WTC11 (cell line): Measurements from ENCODE around the gene KIRREL3. TPM values are rescaled to one million over a fixed set of nuclear protein-coding genes. Genes with fewer than 3 reads are reported as not detected.

Source experiments
- ATAC-seq: fragments of 200-7000 bp; cut with Tn5 transposase; 2 replicates; pipeline ENCODE4 v1.10.0; 2021; ENCODE audit warnings: mild to moderate bottlenecking, moderate library complexity
- CTCF ChIA-PET: fragments of 300-600 bp; sonication (Branson Sonifier 250); formaldehyde crosslinking; loops from one replicate; lab custom pipeline; 2021; ENCODE audit warnings: antibody characterized with exemption; lab: Charles Lee
- POLR2A ChIA-PET: fragments of 350-600 bp; sonication (Branson Sonifier 250); formaldehyde crosslinking; loops from one replicate; lab custom pipeline; 2021; ENCODE audit warnings: antibody characterized with exemption; lab: Charles Lee
- DNase-seq: peaks from one replicate; pipeline ENCODE4 v3.0.0; 2021; ENCODE audit warnings: low spot score
- H3K27ac Mint-ChIP-seq: 2 replicates; pipeline ENCODE4 v1.8.0; 2021; ENCODE audit warnings: mixed read lengths
- H3K27me3 Mint-ChIP-seq: 2 replicates; pipeline ENCODE4 v1.8.0; 2021; ENCODE audit warnings: low read depth, mild to moderate bottlenecking, moderate library complexity, mixed read lengths
- H3K36me3 Mint-ChIP-seq: 2 replicates; pipeline ENCODE4 v1.8.0; 2021; ENCODE audit warnings: mixed read lengths
- H3K4me1 Mint-ChIP-seq: 2 replicates; pipeline ENCODE4 v1.8.0; 2022; ENCODE audit warnings: mixed read lengths
- H3K4me3 Mint-ChIP-seq: 2 replicates; pipeline ENCODE4 v1.8.0; 2021; ENCODE audit warnings: mild to moderate bottlenecking, moderate library complexity, mixed read lengths
- H3K9me3 Mint-ChIP-seq: 2 replicates; pipeline ENCODE4 v1.8.0; 2021; ENCODE audit warnings: mixed read lengths
- CREB1 ChIP-seq: sonication (generic); formaldehyde crosslinking; IDR thresholded peaks from 2 replicates; pipeline ENCODE4 v1.8.0; 2023; ENCODE audit warnings: mild to moderate bottlenecking, missing genetic modification reagents
- E2F1 ChIP-seq: sonication (generic); formaldehyde crosslinking; IDR thresholded peaks from 2 replicates; pipeline ENCODE4 v1.8.0; 2022; ENCODE audit warnings: mild to moderate bottlenecking, missing genetic modification reagents
- FOXP1 ChIP-seq: sonication (generic); formaldehyde crosslinking; IDR thresholded peaks from 2 replicates; pipeline ENCODE4 v1.8.0; 2022; ENCODE audit warnings: missing genetic modification reagents, mild to moderate bottlenecking, moderate library complexity, borderline replicate concordance
- GTF2I ChIP-seq: fragments of 250-450 bp; sonication (Bioruptor Pico); conservative IDR thresholded peaks from 2 replicates; pipeline ENCODE4 v1.4.0; 2021; ENCODE audit warnings: mild to moderate bottlenecking
- HMGA2 ChIP-seq: fragments of 250-450 bp; sonication (Bioruptor Pico); IDR thresholded peaks from 2 replicates; pipeline ENCODE4 v1.4.0; 2021; ENCODE audit warnings: mild to moderate bottlenecking, moderate library complexity
- HMGXB4 ChIP-seq: sonication (generic); formaldehyde crosslinking; IDR thresholded peaks from 2 replicates; pipeline ENCODE4 v1.8.1; 2023; ENCODE audit warnings: mild to moderate bottlenecking, moderate library complexity, missing genetic modification reagents
- NFYB ChIP-seq: sonication (generic); formaldehyde crosslinking; conservative IDR thresholded peaks from 2 replicates; pipeline ENCODE4 v1.8.0; 2022; ENCODE audit warnings: low read depth, missing genetic modification reagents
- OVOL2 ChIP-seq: fragments of 250-450 bp; sonication (Bioruptor Pico); IDR thresholded peaks from 2 replicates; pipeline ENCODE4 v1.9.0; 2021; ENCODE audit warnings: mild to moderate bottlenecking, borderline replicate concordance
- RORB ChIP-seq: fragments of 250-450 bp; sonication (Bioruptor Pico); IDR thresholded peaks from 2 replicates; pipeline ENCODE4 v1.9.0; 2021; ENCODE audit warnings: mild to moderate bottlenecking
- STAT6 ChIP-seq: sonication (generic); formaldehyde crosslinking; conservative IDR thresholded peaks from 2 replicates; pipeline ENCODE4 v1.8.1; 2023; ENCODE audit warnings: mild to moderate bottlenecking, low read depth, missing genetic modification reagents, moderate library complexity
- TEAD4 ChIP-seq: sonication (generic); formaldehyde crosslinking; IDR thresholded peaks from 2 replicates; pipeline ENCODE4 v1.8.0; 2022; ENCODE audit warnings: mild to moderate bottlenecking, missing genetic modification reagents
- TP53 ChIP-seq: sonication (generic); formaldehyde crosslinking; IDR thresholded peaks from 2 replicates; pipeline ENCODE4 v1.8.1; 2023; ENCODE audit warnings: mild to moderate bottlenecking, missing genetic modification reagents
- ZNF121 ChIP-seq: sonication (generic); formaldehyde crosslinking; IDR thresholded peaks from 2 replicates; pipeline ENCODE4 v1.8.0; 2023; ENCODE audit warnings: missing genetic modification reagents
- ZNF138 ChIP-seq: sonication (generic); formaldehyde crosslinking; conservative IDR thresholded peaks from 2 replicates; pipeline ENCODE4 v1.8.1; 2022; ENCODE audit warnings: mild to moderate bottlenecking, moderate library complexity, missing genetic modification reagents
- ZNF317 ChIP-seq: sonication (generic); formaldehyde crosslinking; IDR thresholded peaks from 2 replicates; pipeline ENCODE4 v1.8.1; 2023; ENCODE audit warnings: low read depth, mild to moderate bottlenecking, moderate library complexity, missing genetic modification reagents, borderline replicate concordance
- total RNA-seq: library from RNA; stranded (reverse); gene quantifications from 3 replicates; pipeline ENCODE4 v1.2.3, GENCODE V29; 2021
- TF ChIP-seq, protein P1 (sequence below): fragments of 250-450 bp; sonication (Bioruptor Pico); IDR thresholded peaks from 2 replicates; pipeline ENCODE4 v1.8.0; 2021; ENCODE audit warnings: mild to moderate bottlenecking
- TF ChIP-seq, protein P2 (sequence below): sonication (generic); formaldehyde crosslinking; IDR thresholded peaks from 2 replicates; pipeline ENCODE4 v1.8.0; 2022; ENCODE audit warnings: mild to moderate bottlenecking, missing genetic modification reagents
- TF ChIP-seq, protein P3 (sequence below): sonication (generic); formaldehyde crosslinking; IDR thresholded peaks from 2 replicates; pipeline ENCODE4 v1.8.1; 2022; ENCODE audit warnings: mild to moderate bottlenecking, moderate library complexity, missing genetic modification reagents
- TF ChIP-seq, protein P4 (sequence below): sonication (generic); formaldehyde crosslinking; IDR thresholded peaks from 2 replicates; pipeline ENCODE4 v1.8.1; 2023; ENCODE audit warnings: mild to moderate bottlenecking, missing genetic modification reagents, borderline replicate concordance

The KIRREL3 gene
- total RNA-seq, 1 experiment from 2014 or later = 0.59 TPM

- Mint-ChIP-seq H3K36me3 (no peaks in the 10 kb centered on the region), H3K27ac (no peak overlapping the region), H3K27me3 (no peaks in the 10 kb centered on the region), H3K4me1 (peaks cover 21% of the 10 kb centered on the region), H3K9me3 (no peaks in the 10 kb centered on the region), H3K4me3 (no peak overlapping the region)
- DNase-seq (no peak), ATAC-seq (no peak)
- CTCF ChIA-PET = interaction anchor here (1.4 to 2.3 kb wide), 4 partner anchors 9 to 121 kb away, joined by 5 to 12 read pairs (median 6); no protein-coding TSS in a partner anchor
- POLR2A ChIA-PET = no interaction called here
- TF ChIP-seq FOXP1 (CRISPR knock-in tag) (no peak), OVOL2 (CRISPR knock-in tag) (no peak), ZNF121 (no peak), TP53 (no peak), STAT6 (CRISPR knock-in tag) (no peak), RORB (no peak), ZNF317 (CRISPR knock-in tag) (no peak)
- TF ChIP-seq, protein P1, sequence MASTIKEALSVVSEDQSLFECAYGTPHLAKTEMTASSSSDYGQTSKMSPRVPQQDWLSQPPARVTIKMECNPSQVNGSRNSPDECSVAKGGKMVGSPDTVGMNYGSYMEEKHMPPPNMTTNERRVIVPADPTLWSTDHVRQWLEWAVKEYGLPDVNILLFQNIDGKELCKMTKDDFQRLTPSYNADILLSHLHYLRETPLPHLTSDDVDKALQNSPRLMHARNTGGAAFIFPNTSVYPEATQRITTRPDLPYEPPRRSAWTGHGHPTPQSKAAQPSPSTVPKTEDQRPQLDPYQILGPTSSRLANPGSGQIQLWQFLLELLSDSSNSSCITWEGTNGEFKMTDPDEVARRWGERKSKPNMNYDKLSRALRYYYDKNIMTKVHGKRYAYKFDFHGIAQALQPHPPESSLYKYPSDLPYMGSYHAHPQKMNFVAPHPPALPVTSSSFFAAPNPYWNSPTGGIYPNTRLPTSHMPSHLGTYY = no peak
- TF ChIP-seq, protein P2, sequence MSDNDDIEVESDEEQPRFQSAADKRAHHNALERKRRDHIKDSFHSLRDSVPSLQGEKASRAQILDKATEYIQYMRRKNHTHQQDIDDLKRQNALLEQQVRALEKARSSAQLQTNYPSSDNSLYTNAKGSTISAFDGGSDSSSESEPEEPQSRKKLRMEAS (CRISPR knock-in tag) = no peak
These were observed 569.0 kb downstream of the KIRREL3 start for GRCh38 chr11:126431401-126432064.

DNA sequence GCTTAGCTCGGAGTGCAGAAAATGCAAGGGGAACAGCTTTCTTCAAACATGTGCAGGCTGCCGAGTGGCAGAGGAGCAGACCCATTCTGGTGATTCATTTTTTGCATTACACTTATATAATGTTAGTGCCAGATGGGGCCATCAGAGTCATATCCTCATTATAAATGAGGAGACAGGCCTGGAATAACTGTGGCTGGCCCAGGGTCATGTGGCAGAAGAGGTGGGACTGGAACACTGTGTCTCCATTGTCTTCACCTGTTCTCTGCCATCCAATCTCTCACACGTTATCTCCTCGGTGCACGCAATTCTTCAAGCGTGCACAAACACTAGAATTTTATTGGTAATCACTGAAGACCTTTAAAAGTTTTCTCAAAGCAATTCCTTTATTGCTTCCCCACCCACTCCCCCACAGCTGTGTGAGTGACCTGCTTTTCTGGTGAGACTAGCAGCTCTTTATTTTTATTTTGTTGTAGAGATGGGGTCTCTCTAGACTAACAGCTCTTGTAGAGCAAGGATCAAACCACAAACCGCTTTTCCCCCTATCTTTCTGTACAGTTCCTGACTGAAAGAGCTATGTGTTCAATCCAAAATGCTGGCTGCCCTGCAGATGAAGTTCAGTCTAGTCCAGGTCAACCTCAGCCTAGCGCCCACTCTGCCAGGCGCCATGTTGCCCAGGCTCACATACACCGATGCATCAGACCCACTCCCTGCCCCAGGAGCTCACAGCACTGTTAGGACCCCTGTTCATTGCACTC, 569.8 kb downstream of the KIRREL3 start:
- Mint-ChIP-seq H3K9me3 (no peaks in the 10 kb centered on the region), H3K4me1 (peaks cover 21% of the 10 kb centered on the region), H3K4me3 (no peak overlapping the region), H3K36me3 (no peaks in the 10 kb centered on the region), H3K27ac (no peak overlapping the region), H3K27me3 (no peaks in the 10 kb centered on the region)
- TF ChIP-seq E2F1 (no peak), NFYB (CRISPR knock-in tag) (no peak), ZNF138 (CRISPR knock-in tag) (no peak), ZNF317 (CRISPR knock-in tag) (no peak), GTF2I (no peak), HMGXB4 (CRISPR knock-in tag) (no peak), HMGA2 (CRISPR knock-in tag) (no peak), TEAD4 (CRISPR knock-in tag) (no peak), CREB1 (CRISPR knock-in tag) (no peak)
- TF ChIP-seq, protein P3, sequence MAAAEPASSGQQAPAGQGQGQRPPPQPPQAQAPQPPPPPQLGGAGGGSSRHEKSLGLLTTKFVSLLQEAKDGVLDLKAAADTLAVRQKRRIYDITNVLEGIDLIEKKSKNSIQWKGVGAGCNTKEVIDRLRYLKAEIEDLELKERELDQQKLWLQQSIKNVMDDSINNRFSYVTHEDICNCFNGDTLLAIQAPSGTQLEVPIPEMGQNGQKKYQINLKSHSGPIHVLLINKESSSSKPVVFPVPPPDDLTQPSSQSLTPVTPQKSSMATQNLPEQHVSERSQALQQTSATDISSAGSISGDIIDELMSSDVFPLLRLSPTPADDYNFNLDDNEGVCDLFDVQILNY (CRISPR knock-in tag) = no peak
- TF ChIP-seq, protein P2 (CRISPR knock-in tag) = no peak
- TF ChIP-seq, protein P4, sequence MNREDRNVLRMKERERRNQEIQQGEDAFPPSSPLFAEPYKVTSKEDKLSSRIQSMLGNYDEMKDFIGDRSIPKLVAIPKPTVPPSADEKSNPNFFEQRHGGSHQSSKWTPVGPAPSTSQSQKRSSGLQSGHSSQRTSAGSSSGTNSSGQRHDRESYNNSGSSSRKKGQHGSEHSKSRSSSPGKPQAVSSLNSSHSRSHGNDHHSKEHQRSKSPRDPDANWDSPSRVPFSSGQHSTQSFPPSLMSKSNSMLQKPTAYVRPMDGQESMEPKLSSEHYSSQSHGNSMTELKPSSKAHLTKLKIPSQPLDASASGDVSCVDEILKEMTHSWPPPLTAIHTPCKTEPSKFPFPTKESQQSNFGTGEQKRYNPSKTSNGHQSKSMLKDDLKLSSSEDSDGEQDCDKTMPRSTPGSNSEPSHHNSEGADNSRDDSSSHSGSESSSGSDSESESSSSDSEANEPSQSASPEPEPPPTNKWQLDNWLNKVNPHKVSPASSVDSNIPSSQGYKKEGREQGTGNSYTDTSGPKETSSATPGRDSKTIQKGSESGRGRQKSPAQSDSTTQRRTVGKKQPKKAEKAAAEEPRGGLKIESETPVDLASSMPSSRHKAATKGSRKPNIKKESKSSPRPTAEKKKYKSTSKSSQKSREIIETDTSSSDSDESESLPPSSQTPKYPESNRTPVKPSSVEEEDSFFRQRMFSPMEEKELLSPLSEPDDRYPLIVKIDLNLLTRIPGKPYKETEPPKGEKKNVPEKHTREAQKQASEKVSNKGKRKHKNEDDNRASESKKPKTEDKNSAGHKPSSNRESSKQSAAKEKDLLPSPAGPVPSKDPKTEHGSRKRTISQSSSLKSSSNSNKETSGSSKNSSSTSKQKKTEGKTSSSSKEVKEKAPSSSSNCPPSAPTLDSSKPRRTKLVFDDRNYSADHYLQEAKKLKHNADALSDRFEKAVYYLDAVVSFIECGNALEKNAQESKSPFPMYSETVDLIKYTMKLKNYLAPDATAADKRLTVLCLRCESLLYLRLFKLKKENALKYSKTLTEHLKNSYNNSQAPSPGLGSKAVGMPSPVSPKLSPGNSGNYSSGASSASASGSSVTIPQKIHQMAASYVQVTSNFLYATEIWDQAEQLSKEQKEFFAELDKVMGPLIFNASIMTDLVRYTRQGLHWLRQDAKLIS (CRISPR knock-in tag) = no peak
- CTCF ChIA-PET = interaction anchor here (1.0 to 2.3 kb wide), 4 partner anchors 10 to 120 kb away, joined by 4 to 12 read pairs (median 6); no protein-coding TSS in a partner anchor
- ATAC-seq = no peak
- no peak for DNase-seq
- POLR2A ChIA-PET = no interaction called here
